Osteoblast (primary cell): ENCODE results near the gene MT4. TPM values are rescaled to one million over a fixed set of nuclear protein-coding genes. Genes with fewer than 3 reads are reported as not detected.

Experiments
- DNase-seq: peaks from one replicate; pipeline ENCODE4 v3.0.0; 2011; ENCODE audit warnings: low spot score, mixed read lengths; ENCODE audit not compliant: insufficient read length; ENCODE audit errors: missing footprints
- H2AFZ ChIP-seq: 2 replicates; pipeline ENCODE4 v1.6.0; 2011; ENCODE audit warnings: mild to moderate bottlenecking, low read length
- H3K27ac ChIP-seq: 2 replicates; pipeline ENCODE4 v1.5.1; 2011; ENCODE audit warnings: mild to moderate bottlenecking, low read depth, low read length, moderate library complexity
- H3K27me3 ChIP-seq: 2 replicates; pipeline ENCODE4 v1.6.0; 2012; ENCODE audit warnings: mild to moderate bottlenecking, control low read depth, inconsistent platforms, low read length, moderate library complexity; ENCODE audit not compliant: insufficient read depth
- H3K36me3 ChIP-seq: 2 replicates; pipeline ENCODE4 v1.5.1; 2011; ENCODE audit warnings: mild to moderate bottlenecking, low read length, control low read depth, moderate library complexity; ENCODE audit not compliant: insufficient read depth
- H3K4me1 ChIP-seq: 2 replicates; pipeline ENCODE4 v1.5.1; 2011; ENCODE audit warnings: mild to moderate bottlenecking, low read length, control low read depth, moderate library complexity; ENCODE audit not compliant: insufficient read depth
- H3K4me2 ChIP-seq: 2 replicates; pipeline ENCODE4 v1.6.0; 2011; ENCODE audit warnings: mild to moderate bottlenecking, low read length; ENCODE audit not compliant: insufficient read depth
- H3K4me3 ChIP-seq: fragments of 200-600 bp; sonication (generic); 3 replicates; pipeline ENCODE4 v1.5.1; 2012; ENCODE audit warnings: mild to moderate bottlenecking, low read length, inconsistent platforms; ENCODE audit not compliant: insufficient read depth
- H3K79me2 ChIP-seq: 2 replicates; pipeline ENCODE4 v1.6.0; 2012; ENCODE audit warnings: mild to moderate bottlenecking, low read length, control low read depth, inconsistent platforms; ENCODE audit not compliant: insufficient read depth
- H3K9me3 ChIP-seq: 2 replicates; pipeline ENCODE4 v1.5.1; 2011; ENCODE audit warnings: low read depth, low read length, control low read depth
- H4K20me1 ChIP-seq: 2 replicates; pipeline ENCODE4 v1.6.0; 2012; ENCODE audit warnings: mild to moderate bottlenecking, low read length, control low read depth; ENCODE audit not compliant: insufficient read depth
- total RNA-seq: library from RNA; depleted of rRNA; stranded (reverse); fragments of >200 nt; gene quantifications from 2 replicates; pipeline ENCODE4 v1.2.3, GENCODE V29; 2012
- TF ChIP-seq, protein P1 (sequence below): IDR thresholded peaks from 2 replicates; pipeline ENCODE4 v1.5.1; 2011; ENCODE audit warnings: mild to moderate bottlenecking, low read depth, low read length, moderate library complexity; ENCODE audit errors: extremely low read depth

MT4 gene
- total RNA-seq, 1 donor = not detected

DNA sequence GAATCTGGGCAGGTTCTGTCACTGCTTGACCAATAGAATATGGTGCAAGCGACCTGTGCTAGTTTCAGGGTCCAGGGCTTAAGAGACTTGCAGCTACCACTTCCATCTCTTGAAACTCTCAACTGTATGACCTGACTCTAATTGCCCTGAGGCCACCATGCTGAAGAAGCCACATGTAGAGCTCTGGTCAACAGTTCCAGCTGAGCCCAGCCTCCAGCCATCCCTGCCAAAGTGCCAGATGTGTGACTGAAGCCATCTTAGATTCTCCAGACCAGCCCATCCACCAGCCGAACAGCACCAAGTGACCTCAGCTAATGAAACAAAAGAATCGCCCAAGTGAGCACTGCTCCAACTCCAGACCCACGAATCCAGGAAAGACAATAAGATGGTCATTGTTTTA, 40.1 kb downstream of the MT4 start:
- no peak overlapping the region for H2AFZ ChIP-seq
- H3K27ac ChIP-seq = peak overlapping the region; percentile 98
- H3K4me2 ChIP-seq = no peak overlapping the region
- no peaks in the 10 kb centered on the region for H3K9me3 ChIP-seq
- no peaks in the 10 kb centered on the region for H3K27me3 ChIP-seq
- H3K4me3 ChIP-seq = no peak overlapping the region
- TF ChIP-seq, protein P1, sequence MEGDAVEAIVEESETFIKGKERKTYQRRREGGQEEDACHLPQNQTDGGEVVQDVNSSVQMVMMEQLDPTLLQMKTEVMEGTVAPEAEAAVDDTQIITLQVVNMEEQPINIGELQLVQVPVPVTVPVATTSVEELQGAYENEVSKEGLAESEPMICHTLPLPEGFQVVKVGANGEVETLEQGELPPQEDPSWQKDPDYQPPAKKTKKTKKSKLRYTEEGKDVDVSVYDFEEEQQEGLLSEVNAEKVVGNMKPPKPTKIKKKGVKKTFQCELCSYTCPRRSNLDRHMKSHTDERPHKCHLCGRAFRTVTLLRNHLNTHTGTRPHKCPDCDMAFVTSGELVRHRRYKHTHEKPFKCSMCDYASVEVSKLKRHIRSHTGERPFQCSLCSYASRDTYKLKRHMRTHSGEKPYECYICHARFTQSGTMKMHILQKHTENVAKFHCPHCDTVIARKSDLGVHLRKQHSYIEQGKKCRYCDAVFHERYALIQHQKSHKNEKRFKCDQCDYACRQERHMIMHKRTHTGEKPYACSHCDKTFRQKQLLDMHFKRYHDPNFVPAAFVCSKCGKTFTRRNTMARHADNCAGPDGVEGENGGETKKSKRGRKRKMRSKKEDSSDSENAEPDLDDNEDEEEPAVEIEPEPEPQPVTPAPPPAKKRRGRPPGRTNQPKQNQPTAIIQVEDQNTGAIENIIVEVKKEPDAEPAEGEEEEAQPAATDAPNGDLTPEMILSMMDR = no peak
- no peaks in the 10 kb centered on the region for H3K36me3 ChIP-seq
- H3K4me1 ChIP-seq = peaks cover 38% of the 10 kb centered on the region
- no peaks in the 10 kb centered on the region for H3K79me2 ChIP-seq
- no peaks in the 10 kb centered on the region for H4K20me1 ChIP-seq
- DNase-seq = no peak

DNA sequence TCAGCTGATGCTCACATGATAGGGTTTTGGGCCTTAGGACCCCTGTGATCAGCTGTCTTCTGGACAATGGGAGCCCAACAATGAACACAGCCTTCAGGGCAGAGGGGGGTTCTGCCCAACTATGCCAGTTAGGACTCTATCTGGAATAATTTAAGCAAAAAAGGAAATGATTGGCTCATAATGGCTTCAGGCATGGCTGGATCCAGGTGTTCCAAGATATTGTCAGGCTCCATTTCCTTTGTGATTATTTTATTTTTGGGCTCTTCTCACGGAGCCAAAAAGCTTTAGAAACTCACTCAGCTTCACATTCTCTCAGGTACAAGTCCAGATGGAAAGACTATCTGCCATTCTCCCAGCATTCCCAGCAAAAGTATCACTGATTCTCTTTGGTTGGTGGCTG, 40.6 kb downstream of the MT4 start:
- Histone ChIP-seq H2AFZ (no peak overlapping the region), H4K20me1 (no peaks in the 10 kb centered on the region), H3K4me3 (no peak overlapping the region), H3K79me2 (no peaks in the 10 kb centered on the region), H3K27me3 (no peaks in the 10 kb centered on the region), H3K4me2 (no peak overlapping the region), H3K36me3 (no peaks in the 10 kb centered on the region), H3K9me3 (no peaks in the 10 kb centered on the region), H3K4me1 (peaks cover 43% of the 10 kb centered on the region), H3K27ac (peak overlapping the region; percentile 98)
- DNase-seq = no peak
- TF ChIP-seq, protein P1 = no peak

- H3K79me2 ChIP-seq = no peaks in the 10 kb centered on the region
- TF ChIP-seq, protein P1 = no peak
- no peak overlapping the region for H2AFZ ChIP-seq
- H3K27me3 ChIP-seq = no peaks in the 10 kb centered on the region
- no peaks in the 10 kb centered on the region for H4K20me1 ChIP-seq
- no peaks in the 10 kb centered on the region for H3K36me3 ChIP-seq
- H3K9me3 ChIP-seq = no peaks in the 10 kb centered on the region
- no peak overlapping the region for H3K4me3 ChIP-seq
- H3K4me2 ChIP-seq = peak overlapping the region; percentile 83
- H3K4me1 ChIP-seq = peaks cover 49% of the 10 kb centered on the region
- peak overlapping the region; percentile 98 for H3K27ac ChIP-seq
- no peak for DNase-seq
Measured at GRCh38 chr16:56606071-56606475, 41.2 kb downstream of the MT4 start.

DNA sequence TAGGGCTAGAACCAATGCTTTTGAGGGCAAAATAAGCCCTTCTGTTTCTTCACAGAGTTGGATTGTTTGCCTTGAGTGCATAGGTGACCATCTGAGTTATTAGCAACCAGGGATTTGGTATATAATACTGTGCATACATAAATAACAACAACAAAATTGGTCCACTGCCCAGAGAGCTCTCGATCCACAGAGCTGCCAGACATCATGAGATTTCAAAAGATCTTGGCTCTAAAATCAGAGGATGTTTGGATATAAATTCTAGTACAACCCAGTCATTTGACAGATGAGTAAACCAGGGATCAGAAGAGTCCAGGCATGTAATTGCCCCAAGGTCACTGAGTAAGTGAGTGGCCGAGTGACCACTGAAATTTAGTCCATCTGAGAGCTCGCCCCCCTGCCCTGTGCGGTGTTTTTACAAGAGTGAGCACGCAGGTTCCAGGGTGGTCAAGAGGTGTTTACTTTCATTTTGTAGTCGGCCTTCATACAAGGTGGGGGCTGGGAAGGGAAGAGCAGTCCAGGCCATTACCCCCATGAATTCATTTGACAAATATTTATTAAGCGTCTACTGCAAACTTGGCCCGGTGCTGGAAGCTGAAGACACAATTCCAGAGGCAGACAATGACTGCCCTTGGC, 41.7 kb downstream of the MT4 start:
- H3K27ac ChIP-seq = peak overlapping the region; percentile 98
- no peaks in the 10 kb centered on the region for H3K79me2 ChIP-seq
- H3K9me3 ChIP-seq = no peaks in the 10 kb centered on the region
- peak overlapping the region; percentile 47 for H2AFZ ChIP-seq
- H4K20me1 ChIP-seq = no peaks in the 10 kb centered on the region
- peak overlapping the region; percentile 83 for H3K4me2 ChIP-seq
- no peaks in the 10 kb centered on the region for H3K27me3 ChIP-seq
- peak overlapping the region; percentile 59 for H3K4me3 ChIP-seq
- no peaks in the 10 kb centered on the region for H3K36me3 ChIP-seq
- TF ChIP-seq, protein P1 = no peak
- DNase-seq = peak; percentile 92
- H3K4me1 ChIP-seq = peaks cover 54% of the 10 kb centered on the region
